ENCODE data around the gene VSTM4.

- TF ChIP-seq CTCF (conservative IDR thresholded peaks at IDR 0.05; ENCODE audit: low read length) (no peak), EZH2phosphoT487 (IDR thresholded peaks at IDR 0.05; ENCODE audit: borderline replicate concordance) (no peak)
Observed at GRCh38 chr10:49136525-49136924, 21.2 kb upstream of the VSTM4 start.

Data from Loucy (cell line).